ENCODE results near the gene ERP29.

The ERP29 gene

DNA sequence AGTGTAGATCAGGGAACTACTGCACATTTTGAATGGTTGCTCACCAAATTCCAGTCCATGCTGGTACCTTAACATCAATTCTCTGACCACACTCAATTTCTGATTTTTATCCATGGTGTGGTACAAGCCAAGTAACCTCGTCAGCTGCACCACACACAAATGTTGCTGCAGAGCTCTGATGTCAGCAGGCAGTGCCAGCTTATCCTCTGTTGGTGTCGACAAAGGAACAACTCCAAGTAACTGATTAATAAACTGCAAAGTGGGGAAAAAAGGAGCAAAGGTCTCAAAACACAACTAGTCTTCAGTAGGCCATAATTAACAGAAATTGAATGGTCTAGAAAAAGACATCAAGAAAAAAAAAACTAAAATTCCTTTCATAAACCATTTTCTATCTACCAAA is 47.9 kb downstream of the ERP29 start:
- DNase-seq (ENCODE audit: low read depth, low spot score) = no peak
- POLR2A ChIA-PET = no interaction called here
- CTCF ChIA-PET = interaction anchor here (1.4 kb wide), 1 partner anchor 18 kb away, joined by 5 read pairs; no protein-coding TSS in a partner anchor
- no peak overlapping the region for H3K4me3 ChIP-seq (ENCODE audit: low read depth, low read length)
- TF ChIP-seq, protein P1, sequence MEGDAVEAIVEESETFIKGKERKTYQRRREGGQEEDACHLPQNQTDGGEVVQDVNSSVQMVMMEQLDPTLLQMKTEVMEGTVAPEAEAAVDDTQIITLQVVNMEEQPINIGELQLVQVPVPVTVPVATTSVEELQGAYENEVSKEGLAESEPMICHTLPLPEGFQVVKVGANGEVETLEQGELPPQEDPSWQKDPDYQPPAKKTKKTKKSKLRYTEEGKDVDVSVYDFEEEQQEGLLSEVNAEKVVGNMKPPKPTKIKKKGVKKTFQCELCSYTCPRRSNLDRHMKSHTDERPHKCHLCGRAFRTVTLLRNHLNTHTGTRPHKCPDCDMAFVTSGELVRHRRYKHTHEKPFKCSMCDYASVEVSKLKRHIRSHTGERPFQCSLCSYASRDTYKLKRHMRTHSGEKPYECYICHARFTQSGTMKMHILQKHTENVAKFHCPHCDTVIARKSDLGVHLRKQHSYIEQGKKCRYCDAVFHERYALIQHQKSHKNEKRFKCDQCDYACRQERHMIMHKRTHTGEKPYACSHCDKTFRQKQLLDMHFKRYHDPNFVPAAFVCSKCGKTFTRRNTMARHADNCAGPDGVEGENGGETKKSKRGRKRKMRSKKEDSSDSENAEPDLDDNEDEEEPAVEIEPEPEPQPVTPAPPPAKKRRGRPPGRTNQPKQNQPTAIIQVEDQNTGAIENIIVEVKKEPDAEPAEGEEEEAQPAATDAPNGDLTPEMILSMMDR (IDR thresholded peaks at IDR 0.05; ENCODE audit: insufficient read depth, low read length, missing control alignments) = no peak

DNA sequence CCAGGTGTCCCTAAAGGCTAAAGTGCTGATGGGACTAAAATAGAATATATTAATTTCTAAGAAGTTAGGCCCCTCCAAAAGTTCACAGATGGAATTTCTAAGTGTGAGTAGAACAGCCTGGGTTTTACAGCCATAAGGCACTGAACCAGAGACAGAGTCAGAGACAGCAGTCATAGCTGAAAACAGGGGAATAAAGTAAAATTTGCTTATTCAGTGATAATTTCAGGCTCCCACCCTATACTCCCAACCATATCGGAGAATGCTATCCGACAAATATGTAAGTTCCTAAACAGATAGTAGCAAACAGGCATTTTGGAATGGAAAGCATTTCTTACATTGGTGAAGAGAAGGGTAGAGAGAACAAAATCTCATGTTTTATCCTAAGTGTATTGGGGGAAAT is 50.0 kb downstream of the ERP29 start:
- ChIA-PET CTCF (no interaction called here), POLR2A (no interaction called here)
- TF ChIP-seq, protein P1 (IDR thresholded peaks at IDR 0.05; ENCODE audit: insufficient read depth, low read length, missing control alignments) = no peak
- no peak overlapping the region for H3K4me3 ChIP-seq (ENCODE audit: low read depth, low read length)
- no peak for DNase-seq (ENCODE audit: low read depth, low spot score)

DNA sequence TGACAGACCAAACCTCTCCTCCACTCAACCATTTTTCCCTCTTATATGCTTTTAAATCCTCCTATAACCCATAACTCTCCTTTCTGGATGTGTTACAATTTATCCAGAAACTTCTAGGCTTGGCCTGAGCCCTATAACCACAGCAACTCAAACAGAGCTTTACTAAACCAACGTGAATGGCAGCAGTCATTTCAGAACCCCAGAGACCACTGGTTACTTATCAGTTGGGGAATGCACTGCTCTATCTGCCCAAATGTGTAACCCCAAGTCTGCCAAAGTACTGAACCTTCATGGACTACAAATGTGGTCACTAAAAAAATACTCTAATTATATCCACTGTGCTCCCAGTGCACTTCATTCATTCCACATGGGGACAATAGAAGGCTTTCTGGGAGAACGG is 53.3 kb downstream of the ERP29 start:
- TF ChIP-seq, protein P1 (IDR thresholded peaks at IDR 0.05; ENCODE audit: insufficient read depth, low read length, missing control alignments) = no peak
- no peak overlapping the region for H3K4me3 ChIP-seq (ENCODE audit: low read depth, low read length)
- DNase-seq (ENCODE audit: low read depth, low spot score) = no peak
- POLR2A ChIA-PET = no interaction called here
- CTCF ChIA-PET = no interaction called here
